OCI-LY7 (cell line): ENCODE measurements around the gene ASB10.

ENCODE experiments used
- EZH2phosphoT487 ChIP-seq: fragments of 200-600 bp; sonication (generic); IDR thresholded peaks from 2 replicates; pipeline ENCODE4 v1.6.1; 2018; ENCODE audit warnings: low read depth, borderline replicate concordance, mild to moderate bottlenecking, mixed run types, antibody characterized with exemption, low read length, moderate library complexity, mixed read lengths
- TF ChIP-seq, protein P1 (sequence below): fragments of 200-600 bp; sonication (generic); conservative IDR thresholded peaks from 2 replicates; pipeline ENCODE4 v1.5.1; 2014; ENCODE audit warnings: mild to moderate bottlenecking, antibody characterized with exemption, low read length, moderate library complexity, mixed read lengths

- TF ChIP-seq EZH2phosphoT487: no peak
- TF ChIP-seq, protein P1, sequence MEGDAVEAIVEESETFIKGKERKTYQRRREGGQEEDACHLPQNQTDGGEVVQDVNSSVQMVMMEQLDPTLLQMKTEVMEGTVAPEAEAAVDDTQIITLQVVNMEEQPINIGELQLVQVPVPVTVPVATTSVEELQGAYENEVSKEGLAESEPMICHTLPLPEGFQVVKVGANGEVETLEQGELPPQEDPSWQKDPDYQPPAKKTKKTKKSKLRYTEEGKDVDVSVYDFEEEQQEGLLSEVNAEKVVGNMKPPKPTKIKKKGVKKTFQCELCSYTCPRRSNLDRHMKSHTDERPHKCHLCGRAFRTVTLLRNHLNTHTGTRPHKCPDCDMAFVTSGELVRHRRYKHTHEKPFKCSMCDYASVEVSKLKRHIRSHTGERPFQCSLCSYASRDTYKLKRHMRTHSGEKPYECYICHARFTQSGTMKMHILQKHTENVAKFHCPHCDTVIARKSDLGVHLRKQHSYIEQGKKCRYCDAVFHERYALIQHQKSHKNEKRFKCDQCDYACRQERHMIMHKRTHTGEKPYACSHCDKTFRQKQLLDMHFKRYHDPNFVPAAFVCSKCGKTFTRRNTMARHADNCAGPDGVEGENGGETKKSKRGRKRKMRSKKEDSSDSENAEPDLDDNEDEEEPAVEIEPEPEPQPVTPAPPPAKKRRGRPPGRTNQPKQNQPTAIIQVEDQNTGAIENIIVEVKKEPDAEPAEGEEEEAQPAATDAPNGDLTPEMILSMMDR: no peak
Observed at GRCh38 chr7:151207804-151208203, 20.8 kb upstream of the ASB10 start.
